Mesothelial cell of epicardium (in vitro differentiated cells): ENCODE data around the gene CRABP2. TPM values are rescaled to one million over a fixed set of nuclear protein-coding genes. Genes with fewer than 3 reads are reported as not detected.

Experiments used
- DNase-seq, 2 experiments: peaks; one replicate each; pipeline ENCODE4 v3.0.0; 2021; ENCODE audit warnings: low spot score in 2 of 2; ENCODE audit not compliant: unreplicated experiment in 2 of 2
- H3K27ac Mint-ChIP-seq: 2 replicates; pipeline ENCODE4 v1.8.0; 2021; ENCODE audit warnings: mixed read lengths
- H3K27me3 Mint-ChIP-seq: 2 replicates; pipeline ENCODE4 v1.8.0; 2021; ENCODE audit warnings: low read depth, mixed read lengths
- H3K36me3 Mint-ChIP-seq: 2 replicates; pipeline ENCODE4 v1.8.0; 2021; ENCODE audit warnings: mixed read lengths
- H3K4me1 Mint-ChIP-seq: 2 replicates; pipeline ENCODE4 v1.8.0; 2021; ENCODE audit warnings: mixed read lengths
- H3K4me3 Mint-ChIP-seq: 2 replicates; pipeline ENCODE4 v1.8.0; 2021; ENCODE audit warnings: mild to moderate bottlenecking, moderate library complexity, mixed read lengths
- H3K9me3 Mint-ChIP-seq: 2 replicates; pipeline ENCODE4 v1.8.0; 2021; ENCODE audit warnings: mixed read lengths
- CTCF ChIP-seq: fragments of 200-600 bp; sonication (generic); IDR thresholded peaks from one replicate; pipeline ENCODE4 v1.5.0; 2021; ENCODE audit warnings: antibody characterized with exemption; ENCODE audit not compliant: unreplicated experiment
- total RNA-seq: library from RNA; stranded (reverse); gene quantifications from 3 replicates; pipeline ENCODE4 v1.2.1, GENCODE V29; 2021

The CRABP2 gene
- total RNA-seq, 1 donor from 2014 or later: 704 TPM

GRCh38 chr1:156676820-156677615, 28.4 kb downstream of the CRABP2 start, which contains the start of gene NES:
NES (minus strand) TSS chr1:156677407; CDS start chr1:156677264, 143 bp downstream.
- Mint-ChIP-seq H3K36me3 (peaks cover 16% of the 10 kb centered on the region), H3K9me3 (no peaks in the 10 kb centered on the region), H3K4me1 (peaks cover 38% of the 10 kb centered on the region), H3K27ac (peak within 1 kb of the TSS; percentile 79), H3K27me3 (peaks cover 26% of the 10 kb centered on the region), H3K4me3 (peak within 1 kb of the TSS; percentile 75)
- DNase-seq: no peak
- no peak for TF ChIP-seq CTCF

GRCh38 chr1:156676114-156676819, 29.1 kb downstream of the CRABP2 start:
- Mint-ChIP-seq H3K4me3 (peak overlapping the region; percentile 67), H3K27ac (no peak overlapping the region), H3K4me1 (peaks cover 40% of the 10 kb centered on the region), H3K9me3 (no peaks in the 10 kb centered on the region), H3K36me3 (peaks cover 22% of the 10 kb centered on the region), H3K27me3 (peaks cover 25% of the 10 kb centered on the region)
- TF ChIP-seq CTCF: no peak
- no peak for DNase-seq

DNA sequence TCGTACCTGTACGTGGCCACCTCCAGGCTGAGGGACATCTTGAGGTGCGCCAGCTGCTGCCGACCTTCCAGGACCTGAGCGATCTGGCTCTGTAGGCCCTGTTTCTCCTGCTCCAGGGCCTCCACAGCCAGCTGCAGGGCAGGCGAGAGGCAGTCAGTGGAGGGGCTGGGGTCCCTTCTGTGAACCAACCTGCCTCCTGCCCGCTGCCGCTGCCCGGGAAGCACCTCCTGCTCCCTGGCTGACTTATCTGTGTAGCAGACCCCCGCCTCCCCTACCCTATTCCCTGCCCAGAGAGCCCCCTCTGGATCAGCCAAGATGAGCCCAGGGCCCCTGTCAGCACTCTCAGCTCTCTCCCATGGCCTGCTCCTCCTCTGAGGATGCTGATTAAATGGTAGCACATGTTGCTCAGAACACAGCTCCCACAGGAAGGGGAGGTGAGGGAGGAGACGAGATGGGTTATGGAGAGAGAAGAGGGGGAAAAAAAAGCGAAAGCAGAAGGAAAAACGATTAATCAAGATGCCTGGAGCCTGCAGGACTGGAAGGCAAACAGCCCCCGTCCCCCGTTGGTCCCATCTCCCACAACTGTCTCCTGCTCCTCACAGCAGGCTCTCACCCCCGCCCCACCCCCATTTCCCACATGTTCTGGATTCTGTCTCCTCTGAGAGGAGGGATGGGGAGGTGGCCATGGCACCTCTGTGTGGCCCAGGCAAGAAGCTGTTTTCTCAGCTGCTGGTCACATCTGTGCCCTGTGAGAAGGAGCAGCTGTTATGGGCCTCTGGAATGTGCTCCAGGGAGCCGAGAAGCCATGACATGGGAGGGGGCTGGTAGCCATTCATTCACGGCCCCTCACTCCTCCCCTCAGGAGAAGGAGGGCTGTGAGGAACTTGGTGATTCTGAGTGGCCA, 29.9 kb downstream of the CRABP2 start:
- TF ChIP-seq CTCF: no peak
- no peak for DNase-seq
- Mint-ChIP-seq H3K9me3 (no peaks in the 10 kb centered on the region), H3K36me3 (peaks cover 25% of the 10 kb centered on the region), H3K27me3 (peaks cover 24% of the 10 kb centered on the region), H3K4me3 (peak overlapping the region; percentile 67), H3K4me1 (peaks cover 43% of the 10 kb centered on the region), H3K27ac (peak overlapping the region; percentile 56)

GRCh38 chr1:156673387-156674121, 31.8 kb downstream of the CRABP2 start:
- no peak for TF ChIP-seq CTCF
- H3K4me1 Mint-ChIP-seq: peaks cover 57% of the 10 kb centered on the region
- H3K27me3 Mint-ChIP-seq: peaks cover 12% of the 10 kb centered on the region
- no peak overlapping the region for H3K27ac Mint-ChIP-seq
- H3K4me3 Mint-ChIP-seq: no peak overlapping the region
- peaks cover 25% of the 10 kb centered on the region for H3K36me3 Mint-ChIP-seq
- no peak for DNase-seq
- no peaks in the 10 kb centered on the region for H3K9me3 Mint-ChIP-seq

GRCh38 chr1:156671804-156672203, 33.6 kb downstream of the CRABP2 start:
- Mint-ChIP-seq H3K4me1 (peaks cover 60% of the 10 kb centered on the region), H3K27ac (no peak overlapping the region), H3K4me3 (no peak overlapping the region), H3K36me3 (peaks cover 25% of the 10 kb centered on the region), H3K9me3 (no peaks in the 10 kb centered on the region), H3K27me3 (no peaks in the 10 kb centered on the region)
- DNase-seq: no peak
- no peak for TF ChIP-seq CTCF
